ENCODE measurements around the gene PTGDS. TPM values are rescaled to one million over a fixed set of nuclear protein-coding genes. Genes with fewer than 3 reads are reported as not detected.

PTGDS gene
- total RNA-seq, 1 experiment from 2014 or later, result 2.2 TPM

- TF ChIP-seq HMGXB4 (CRISPR knock-in tag; IDR thresholded peaks at IDR 0.05) (no peak), ATF2 (CRISPR knock-in tag; IDR thresholded peaks at IDR 0.05; ENCODE audit: borderline replicate concordance, low read depth) (no peak), TP53 (CRISPR knock-in tag; IDR thresholded peaks at IDR 0.05) (no peak), ZNF138 (CRISPR knock-in tag; conservative IDR thresholded peaks at IDR 0.05) (no peak), JAZF1 (CRISPR knock-in tag; IDR thresholded peaks at IDR 0.05) (no peak), SP1 (CRISPR knock-in tag; conservative IDR thresholded peaks at IDR 0.05) (no peak), KAT7 (CRISPR knock-in tag; IDR thresholded peaks at IDR 0.05; ENCODE audit: borderline replicate concordance) (no peak)
Observed at GRCh38 chr9:136995772-136996311, 18.5 kb downstream of the PTGDS start (continued).

GRCh38 chr9:136996361-136997292, 19.3 kb downstream of the PTGDS start, which contains the start of gene CLIC3:
Gene CLIC3, minus strand, starts transcription at chr9:136996568. Its CDS starts 25 bp downstream, at chr9:136996543.
- Mint-ChIP-seq H3K27me3 (ENCODE audit: low read depth) (peaks cover under 1% of the 10 kb centered on the region), H3K4me1 (peaks cover 4% of the 10 kb centered on the region; the same call in 1 of the 2 replicates), H3K36me3 (no peaks in the 10 kb centered on the region), H3K27ac (no peak within 1 kb of the TSS), H3K4me3 (peak within 1 kb of the TSS; percentile 58), H3K9me3 (no peaks in the 10 kb centered on the region)
- DNase-seq (ENCODE audit: low spot score), result peak; percentile 50
- POLR2A ChIA-PET, result interaction anchor here (0.6 kb wide), 1 partner anchor 20 kb away, joined by 3 read pairs; no protein-coding TSS in a partner anchor
- TF ChIP-seq RORB (CRISPR knock-in tag; IDR thresholded peaks at IDR 0.05) (no peak), HMGXB4 (CRISPR knock-in tag; IDR thresholded peaks at IDR 0.05) (no peak), NR1H2 (CRISPR knock-in tag; IDR thresholded peaks at IDR 0.05) (no peak)
- peak; percentile 40 for ATAC-seq
- CTCF ChIA-PET, result interaction anchor here (0.6 to 4.2 kb wide), 13 partner anchors 11 to 664 kb away, joined by 3 to 53 read pairs (median 6); partner anchors contain the start of genes ABCA2, AJM1 and NPDC1

- H3K9me3 Mint-ChIP-seq, result no peaks in the 10 kb centered on the region
- H3K4me1 Mint-ChIP-seq, result peaks cover 4% of the 10 kb centered on the region; the same call in 1 of the 2 replicates
- no peaks in the 10 kb centered on the region for H3K36me3 Mint-ChIP-seq
- H3K4me3 Mint-ChIP-seq, result no peak overlapping the region; the same call in 1 of the 2 replicates
- ChIA-PET CTCF (interaction anchor here (0.7 to 4.2 kb wide), 6 partner anchors 14 to 49 kb away, joined by 3 to 53 read pairs (median 16); partner anchors contain the start of genes ABCA2 and NPDC1), POLR2A (no interaction called here)
- TF ChIP-seq GABPB1 (CRISPR knock-in tag; IDR thresholded peaks at IDR 0.05), result no peak
- TF ChIP-seq ERG (CRISPR knock-in tag; IDR thresholded peaks at IDR 0.05), result no peak
- no peak for TF ChIP-seq MAX (CRISPR knock-in tag; IDR thresholded peaks at IDR 0.05)
- TF ChIP-seq ZNF232 (CRISPR knock-in tag; IDR thresholded peaks at IDR 0.05), result no peak
- no peak for TF ChIP-seq ZBTB21 (CRISPR knock-in tag; IDR thresholded peaks at IDR 0.05; ENCODE audit: borderline replicate concordance)
- TF ChIP-seq SMAD4 (CRISPR knock-in tag; IDR thresholded peaks at IDR 0.05), result no peak
- no peak for TF ChIP-seq JAZF1 (CRISPR knock-in tag; IDR thresholded peaks at IDR 0.05)
- no peak for TF ChIP-seq GRHL2 (CRISPR knock-in tag; IDR thresholded peaks at IDR 0.05; ENCODE audit: insufficient replicate concordance, severe bottlenecking)
- TF ChIP-seq HMGXB4 (CRISPR knock-in tag; IDR thresholded peaks at IDR 0.05), result no peak
- no peak for TF ChIP-seq ZNF425 (CRISPR knock-in tag; conservative IDR thresholded peaks at IDR 0.05)
- no peak for TF ChIP-seq NR1H2 (CRISPR knock-in tag; IDR thresholded peaks at IDR 0.05)
- TF ChIP-seq ETV6 (CRISPR knock-in tag; IDR thresholded peaks at IDR 0.05), result no peak
- no peak for TF ChIP-seq ESRRA (CRISPR knock-in tag; IDR thresholded peaks at IDR 0.05; ENCODE audit: borderline replicate concordance)
- no peak for DNase-seq (ENCODE audit: low spot score)
- no peak for ATAC-seq
- no peak overlapping the region for H3K27ac Mint-ChIP-seq
- no peaks in the 10 kb centered on the region for H3K27me3 Mint-ChIP-seq (ENCODE audit: low read depth)
Observed at GRCh38 chr9:136997371-136997770, 20.1 kb downstream of the PTGDS start.
